GM12878 (cell line): ENCODE results near the gene IFNGR2. TPM values are rescaled to one million over a fixed set of nuclear protein-coding genes. Genes with fewer than 3 reads are reported as not detected.

Experiments
- ATAC-seq: fragments of 200-7000 bp; cut with Tn5 transposase; 3 replicates; pipeline ENCODE4 v1.9.1; 2020; ENCODE audit warnings: mild to moderate bottlenecking, moderate library complexity
- BruUV-seq: library from RNA; stranded (reverse); fragments of 400-500 nt; replicated peaks from 2 replicates; lab custom pipeline; 2021; lab: Mats Ljungman, UMichigan
- CTCF ChIA-PET: fragments of 300-600 bp; sonication (Branson Sonifier 250); formaldehyde crosslinking; extraction: SDS; loops from one replicate; lab custom pipeline; 2021; ENCODE audit warnings: inconsistent platforms; lab: Yijun Ruan, JAX
- POLR2A ChIA-PET: fragments of 350-600 bp; formaldehyde crosslinking; extraction: SDS; loops from one replicate; lab custom pipeline; 2021; ENCODE audit warnings: inconsistent platforms; lab: Charles Lee
- RAD21 ChIA-PET: fragments of 300-600 bp; sonication (Branson Sonifier 250); formaldehyde crosslinking; loops from one replicate; lab custom pipeline; 2023; ENCODE audit warnings: antibody characterized with exemption; ENCODE audit not compliant: unreplicated experiment; lab: Charles Lee
- SMC1A ChIA-PET: fragments of 300-600 bp; sonication (Branson Sonifier 250); formaldehyde crosslinking; loops from one replicate; lab custom pipeline; 2023; ENCODE audit not compliant: unreplicated experiment, uncharacterized antibody; lab: Charles Lee
- DNase-seq: peaks from one replicate; pipeline ENCODE4 v3.0.0-alpha.2; 2011; ENCODE audit warnings: low read depth, low spot score
- FAIRE-seq: peaks from 3 replicates; lab custom pipeline; 2011; peaks lifted over from hg19 to GRCh38; lab: Jason Lieb, UNC
- H2AFZ ChIP-seq: 2 replicates; pipeline ENCODE4 v1.6.0; 2011; ENCODE audit warnings: low read depth, low read length, control low read depth; ENCODE audit not compliant: control insufficient read depth
- H3K27ac ChIP-seq: 2 replicates; pipeline ENCODE4 v1.5.1; 2011; ENCODE audit warnings: control low read depth; ENCODE audit not compliant: control insufficient read depth, insufficient read depth
- H3K27me3 ChIP-seq, 2 experiments: replicated peaks in 1 of 2; 2 replicates each; pipeline versions ENCODE4 v1.6.0 to v1.6.1; 2011; ENCODE audit warnings: low read length in 1 of 2; ENCODE audit not compliant: control insufficient read depth in 2 of 2, insufficient read depth in 2 of 2
- H3K36me3 ChIP-seq, 2 experiments: 2 replicates each; pipeline ENCODE4 v1.5.1; 2011; ENCODE audit warnings: low read length in 1 of 2; ENCODE audit not compliant: control insufficient read depth in 2 of 2, insufficient read depth in 2 of 2
- H3K4me1 ChIP-seq: 2 replicates; pipeline ENCODE4 v1.6.1; 2011; ENCODE audit warnings: mild to moderate bottlenecking, low read length, moderate library complexity, mixed read lengths; ENCODE audit not compliant: control insufficient read depth, insufficient read depth
- H3K4me2 ChIP-seq: 2 replicates; pipeline ENCODE4 v1.6.0; 2011; ENCODE audit warnings: control low read depth; ENCODE audit not compliant: control insufficient read depth, insufficient read depth
- H3K4me3 ChIP-seq: fragments of 200-600 bp; sonication (generic); 2 replicates; pipeline ENCODE4 v1.5.1; 2016
- H3K79me2 ChIP-seq: 2 replicates; pipeline ENCODE4 v1.6.0; 2011; ENCODE audit warnings: low read length; ENCODE audit not compliant: control insufficient read depth, insufficient read depth
- H3K9ac ChIP-seq: 2 replicates; pipeline ENCODE4 v1.8.0; 2011; ENCODE audit warnings: low read length, control low read depth, mixed read lengths; ENCODE audit not compliant: control insufficient read depth, insufficient read depth
- H3K9me3 ChIP-seq: replicated peaks from 3 replicates; pipeline ENCODE4 v1.5.1; 2011; ENCODE audit warnings: mild to moderate bottlenecking, low read length; ENCODE audit not compliant: control insufficient read depth, insufficient read depth
- H4K20me1 ChIP-seq: 2 replicates; pipeline ENCODE4 v1.6.0; 2011; ENCODE audit not compliant: control insufficient read depth, insufficient read depth
- CBX3 ChIP-seq: fragments of 200-600 bp; sonication (generic); IDR thresholded peaks from 2 replicates; pipeline ENCODE4 v1.6.1; 2016; ENCODE audit warnings: low read depth, borderline replicate concordance
- CHD1 ChIP-seq: IDR thresholded peaks from 2 replicates; pipeline ENCODE4 v1.6.1; 2012; ENCODE audit warnings: low read depth, low read length, improper control_type of control experiment
- FOXM1 ChIP-seq: IDR thresholded peaks from 2 replicates; pipeline ENCODE4 v1.6.1; 2012; ENCODE audit warnings: low read depth, mild to moderate bottlenecking, inconsistent platforms, low read length, moderate library complexity
- HDGF ChIP-seq: fragments of 450-650 bp; IDR thresholded peaks from 2 replicates; pipeline ENCODE4 v1.6.1; 2016; ENCODE audit warnings: antibody characterized with exemption
- NFXL1 ChIP-seq: fragments of 450-650 bp; IDR thresholded peaks from 2 replicates; pipeline ENCODE4 v1.6.1; 2017; ENCODE audit warnings: antibody characterized with exemption, mild to moderate bottlenecking, borderline replicate concordance
- NRF1 ChIP-seq: conservative IDR thresholded peaks from 2 replicates; pipeline ENCODE4 v1.6.1; 2011; ENCODE audit warnings: mild to moderate bottlenecking, low read depth, low read length, improper control_type of control experiment
- POLR2AphosphoS2 ChIP-seq: IDR thresholded peaks from 2 replicates; pipeline ENCODE4 v1.6.1; 2011; ENCODE audit warnings: low read depth, mild to moderate bottlenecking, low read length, improper control_type of control experiment, moderate library complexity
- RAD21 ChIP-seq: IDR thresholded peaks from 2 replicates; pipeline ENCODE4 v1.6.1; 2011; ENCODE audit warnings: mild to moderate bottlenecking, low read depth, low read length, moderate library complexity; ENCODE audit not compliant: insufficient read depth
- RELA ChIP-seq: fragments of 450-650 bp; IDR thresholded peaks from 2 replicates; pipeline ENCODE4 v1.8.0; 2014; ENCODE audit warnings: borderline replicate concordance; ENCODE audit not compliant: partially characterized antibody
- RUNX3 ChIP-seq: IDR thresholded peaks from 2 replicates; pipeline ENCODE4 v1.6.1; 2012; ENCODE audit warnings: low read length, inconsistent platforms
- TCF12 ChIP-seq: IDR thresholded peaks from 2 replicates; pipeline ENCODE4 v1.6.1; 2011; ENCODE audit warnings: low read depth, mild to moderate bottlenecking, low read length
- YBX1 ChIP-seq: fragments of 450-650 bp; IDR thresholded peaks from 2 replicates; pipeline ENCODE4 v1.6.1; 2016; ENCODE audit warnings: antibody characterized with exemption
- WGBS: methylation state at CpG from one replicate; pipeline ENCODE4 v1.1.6; 2016; ENCODE audit warnings: low lambda C conversion rate; ENCODE audit not compliant: insufficient replicate concordance, insufficient coverage; ENCODE audit errors: missing lambda C conversion rate; 5-methylcytosine and 5-hydroxymethylcytosine counted together
- in situ Hi-C: fragments of 300-500 bp; cut with MboI; formaldehyde crosslinking; loops from 9 replicates; pipeline ENCODE4 v1.14.3; 2018; ENCODE audit warnings: mixed read lengths
- intact Hi-C: fragments of 100-400 bp; cut with micrococcal nuclease; formaldehyde crosslinking; loops from one replicate; pipeline ENCODE4 v1.14.2; 2022; ENCODE audit not compliant: unreplicated experiment
- polyA plus RNA-seq, 11 experiments: library from polyadenylated mRNA; depleted of rRNA in 4 of 11; unstranded in 6 of 11; stranded (reverse) in 5 of 11; fragments of >200 nt; fragmentation: Nextera tagmentation in 4 of 11; fragmentation: Illumina TruSeq in 1 of 11; extraction: Ambion mirVana in 4 of 11; extraction: Trizol in 1 of 11; gene quantifications; 1 replicate in 1 of 11; 2 replicates in 10 of 11; pipeline versions ENCODE4 v1.2.1 to v1.2.3, GENCODE V29; 2011 to 2016; ENCODE audit warnings: inconsistent platforms in 2 of 11, missing spikeins in 2 of 11, low read depth in 1 of 11
- total RNA-seq, 4 experiments: library from RNA; depleted of rRNA in 3 of 4; stranded (reverse); fragments of >200 nt in 3 of 4; fragmentation: Illumina TruSeq in 1 of 4; extraction: Trizol in 1 of 4; gene quantifications; 2 replicates each; pipeline versions ENCODE4 v1.2.1 to v1.2.3, GENCODE V29; 2013 to 2021
- TF ChIP-seq, protein P1 (sequence below): fragments of 450-650 bp; formaldehyde crosslinking; IDR thresholded peaks from 2 replicates; pipeline ENCODE4 v1.5.0; 2022; ENCODE audit warnings: mild to moderate bottlenecking, missing genetic modification characterization
- TF ChIP-seq, protein P2 (sequence below): IDR thresholded peaks from 2 replicates; pipeline ENCODE4 v1.6.1; 2011; ENCODE audit warnings: low read depth, mild to moderate bottlenecking, low read length, moderate library complexity, borderline replicate concordance; ENCODE audit errors: extremely low read depth

Gene IFNGR2
- total and polyA plus RNA-seq, 10 of the 15 experiments (the other 5 are each of a cell fraction or from before 2014, with no cell fraction given) = 23.6 to 98.8 (median 77.0) TPM

DNA sequence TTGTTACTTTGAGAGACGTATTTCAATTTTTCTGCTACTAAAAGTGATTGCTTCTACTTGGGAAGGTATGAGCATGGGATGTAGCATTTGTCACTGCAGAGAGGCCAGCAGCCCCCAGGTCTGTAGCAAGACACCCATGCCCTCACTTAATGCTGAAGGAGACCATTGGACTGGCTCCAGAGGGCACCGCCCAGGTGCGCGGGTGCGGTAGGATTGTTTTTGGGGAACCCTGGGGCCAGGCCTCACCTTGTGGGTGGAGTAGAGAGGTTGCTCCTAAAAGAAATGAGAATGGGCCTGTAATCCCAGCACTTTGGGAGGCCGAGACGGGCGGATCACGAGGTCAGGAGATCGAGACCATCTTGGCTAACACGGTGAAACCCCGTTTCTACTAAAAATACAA lies 30.6 kb upstream of the IFNGR2 start:
- Histone ChIP-seq H3K4me1 (peaks cover 14% of the 10 kb centered on the region), H3K4me2 (no peak overlapping the region), H3K9ac (no peak overlapping the region), H2AFZ (no peak overlapping the region), H3K36me3 (no peaks in the 10 kb centered on the region), H3K27ac (no peak overlapping the region), H3K79me2 (no peaks in the 10 kb centered on the region), H3K27me3 (no peaks in the 10 kb centered on the region), H3K4me3 (no peak overlapping the region), H3K9me3 (peaks cover 11% of the 10 kb centered on the region), H4K20me1 (no peaks in the 10 kb centered on the region)
- FAIRE-seq = no peak
- ChIA-PET POLR2A (no interaction called here), SMC1A (interaction anchor here (3.8 to 4.6 kb wide), 2 partner anchors 10 to 11 kb away, joined by 15 to 39 read pairs; no protein-coding TSS in a partner anchor), RAD21 (no interaction called here), CTCF (interaction anchor here (1.3 to 5.9 kb wide), 4 partner anchors 11 to 173 kb away, joined by 3 to 75 read pairs (median 12); no protein-coding TSS in a partner anchor)
- no TSS peak for BruUV-seq
- 92% methylated on average over 7 of the region's 12 CpGs for WGBS
- TF ChIP-seq, protein P1, sequence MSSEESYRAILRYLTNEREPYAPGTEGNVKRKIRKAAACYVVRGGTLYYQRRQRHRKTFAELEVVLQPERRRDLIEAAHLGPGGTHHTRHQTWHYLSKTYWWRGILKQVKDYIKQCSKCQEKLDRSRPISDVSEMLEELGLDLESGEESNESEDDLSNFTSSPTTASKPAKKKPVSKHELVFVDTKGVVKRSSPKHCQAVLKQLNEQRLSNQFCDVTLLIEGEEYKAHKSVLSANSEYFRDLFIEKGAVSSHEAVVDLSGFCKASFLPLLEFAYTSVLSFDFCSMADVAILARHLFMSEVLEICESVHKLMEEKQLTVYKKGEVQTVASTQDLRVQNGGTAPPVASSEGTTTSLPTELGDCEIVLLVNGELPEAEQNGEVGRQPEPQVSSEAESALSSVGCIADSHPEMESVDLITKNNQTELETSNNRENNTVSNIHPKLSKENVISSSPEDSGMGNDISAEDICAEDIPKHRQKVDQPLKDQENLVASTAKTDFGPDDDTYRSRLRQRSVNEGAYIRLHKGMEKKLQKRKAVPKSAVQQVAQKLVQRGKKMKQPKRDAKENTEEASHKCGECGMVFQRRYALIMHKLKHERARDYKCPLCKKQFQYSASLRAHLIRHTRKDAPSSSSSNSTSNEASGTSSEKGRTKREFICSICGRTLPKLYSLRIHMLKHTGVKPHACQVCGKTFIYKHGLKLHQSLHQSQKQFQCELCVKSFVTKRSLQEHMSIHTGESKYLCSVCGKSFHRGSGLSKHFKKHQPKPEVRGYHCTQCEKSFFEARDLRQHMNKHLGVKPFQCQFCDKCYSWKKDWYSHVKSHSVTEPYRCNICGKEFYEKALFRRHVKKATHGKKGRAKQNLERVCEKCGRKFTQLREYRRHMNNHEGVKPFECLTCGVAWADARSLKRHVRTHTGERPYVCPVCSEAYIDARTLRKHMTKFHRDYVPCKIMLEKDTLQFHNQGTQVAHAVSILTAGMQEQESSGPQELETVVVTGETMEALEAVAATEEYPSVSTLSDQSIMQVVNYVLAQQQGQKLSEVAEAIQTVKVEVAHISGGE (CRISPR knock-in tag) = no peak
- no peak for TF ChIP-seq NRF1
- intact Hi-C loops (no loop called here), in situ Hi-C loops (no loop called here)
- ATAC-seq = no peak
- DNase-seq = no peak

DNA sequence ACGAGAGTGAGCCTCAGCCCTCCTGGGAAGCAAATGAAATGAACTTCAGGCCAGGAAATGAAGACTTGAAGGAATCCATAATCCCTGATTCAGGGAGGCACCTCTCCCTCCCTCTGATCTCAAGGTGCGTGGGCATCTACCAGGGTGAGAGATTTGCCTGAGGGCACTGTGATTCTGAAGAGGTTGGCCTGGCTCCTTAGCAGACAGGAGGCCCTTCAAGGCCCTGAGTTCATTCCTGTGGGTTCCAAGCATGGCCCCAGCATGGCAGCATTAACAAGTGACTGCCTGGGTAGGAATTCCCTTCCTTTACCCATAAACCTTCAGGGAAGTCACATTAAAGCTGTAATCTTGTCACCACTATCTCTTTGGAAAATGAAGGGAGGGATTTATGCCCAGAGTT lies 29.8 kb upstream of the IFNGR2 start:
- CTCF ChIA-PET = interaction anchor here (0.7 to 5.9 kb wide), 12 partner anchors 11 to 176 kb away, joined by 3 to 75 read pairs (median 4); no protein-coding TSS in a partner anchor
- no peak overlapping the region for H3K4me3 ChIP-seq
- no TSS peak for BruUV-seq
- TF ChIP-seq RAD21 = no peak
- no peak for TF ChIP-seq CBX3
- TF ChIP-seq HDGF = no peak
- TF ChIP-seq, protein P2, sequence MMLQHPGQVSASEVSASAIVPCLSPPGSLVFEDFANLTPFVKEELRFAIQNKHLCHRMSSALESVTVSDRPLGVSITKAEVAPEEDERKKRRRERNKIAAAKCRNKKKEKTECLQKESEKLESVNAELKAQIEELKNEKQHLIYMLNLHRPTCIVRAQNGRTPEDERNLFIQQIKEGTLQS = no peak
- TF ChIP-seq NFXL1 = no peak
- TF ChIP-seq FOXM1 = no peak
- no peak for TF ChIP-seq YBX1
- no peak for TF ChIP-seq POLR2AphosphoS2
- no peak for TF ChIP-seq CHD1
- TF ChIP-seq TCF12 = no peak
- no peak for TF ChIP-seq RELA
- TF ChIP-seq RUNX3 = no peak

More for the DNA sequence above, 29.8 kb upstream of the IFNGR2 start:
- Histone ChIP-seq H3K4me1 (peaks cover 14% of the 10 kb centered on the region), H3K9ac (no peak overlapping the region), H2AFZ (no peak overlapping the region), H3K27me3 (no peaks in the 10 kb centered on the region), H3K27ac (no peak overlapping the region), H3K79me2 (no peaks in the 10 kb centered on the region), H3K9me3 (peaks cover 6% of the 10 kb centered on the region), H4K20me1 (no peaks in the 10 kb centered on the region), H3K4me2 (no peak overlapping the region), H3K36me3 (no peaks in the 10 kb centered on the region)
- no peak for FAIRE-seq
- intact Hi-C loops = no loop called here
- ChIA-PET RAD21 (interaction anchor here (0.8 to 3.1 kb wide), 5 partner anchors 10 to 176 kb away, joined by 3 to 13 read pairs (median 5); no protein-coding TSS in a partner anchor), SMC1A (interaction anchor here (0.7 to 5.7 kb wide), 10 partner anchors 11 to 176 kb away, joined by 3 to 39 read pairs (median 4); no protein-coding TSS in a partner anchor), POLR2A (no interaction called here)
- in situ Hi-C loops = no loop called here
- WGBS = 83% methylated on average over 2 of the region's 2 CpGs
- DNase-seq = no peak
- no peak for ATAC-seq
